Measurements from ENCODE around the gene UBR7. TPM values are rescaled to one million over a fixed set of nuclear protein-coding genes. Genes with fewer than 3 reads are reported as not detected.

The UBR7 gene
- total RNA-seq, 1 experiment from 2014 or later: 73.1 TPM

GRCh38 chr14:93195316-93195999 is 11.6 kb upstream of the UBR7 start:
- no peaks in the 10 kb centered on the region for H3K27me3 ChIP-seq (replicated peaks; ENCODE audit: insufficient read depth, low read depth, low read length, poor library complexity)
- TF ChIP-seq EZH2 (IDR thresholded peaks at IDR 0.05; ENCODE audit: borderline replicate concordance, low read depth, low read length, poor library complexity, severe bottlenecking) (no peak), CTCF (conservative IDR thresholded peaks at IDR 0.05; ENCODE audit: low read depth, low read length) (no peak)
- no peaks in the 10 kb centered on the region for H3K9me3 ChIP-seq (ENCODE audit: low read depth, low read length, poor library complexity, severe bottlenecking)
- H3K27ac ChIP-seq (ENCODE audit: low read depth, low read length, poor library complexity, severe bottlenecking): no peak overlapping the region
- H3K4me3 ChIP-seq (ENCODE audit: low read depth, low read length, poor library complexity, severe bottlenecking): no peak overlapping the region
- intact Hi-C loops (cut with micrococcal nuclease; ENCODE audit: unreplicated experiment): no loop called here
- BruUV-seq (replicated peaks): no TSS peak
- H3K36me3 ChIP-seq (ENCODE audit: insufficient read depth, low read length, poor library complexity, severe bottlenecking): no peaks in the 10 kb centered on the region
- no peaks in the 10 kb centered on the region for H3K4me1 ChIP-seq (ENCODE audit: insufficient read depth, low read length, poor library complexity, severe bottlenecking)
- DNase-seq (ENCODE audit: low spot score): no peak
- ChIA-PET CTCF (no interaction called here), POLR2A (ENCODE audit: low non-redundant PET) (no interaction called here)

GRCh38 chr14:93199031-93199430 is 8.0 kb upstream of the UBR7 start:
- Histone ChIP-seq H3K9me3 (ENCODE audit: low read depth, low read length, poor library complexity, severe bottlenecking) (no peaks in the 10 kb centered on the region), H3K4me3 (ENCODE audit: low read depth, low read length, poor library complexity, severe bottlenecking) (no peak overlapping the region), H3K27me3 (replicated peaks; ENCODE audit: insufficient read depth, low read depth, low read length, poor library complexity) (no peaks in the 10 kb centered on the region), H3K27ac (ENCODE audit: low read depth, low read length, poor library complexity, severe bottlenecking) (no peak overlapping the region), H3K4me1 (ENCODE audit: insufficient read depth, low read length, poor library complexity, severe bottlenecking) (no peaks in the 10 kb centered on the region), H3K36me3 (ENCODE audit: insufficient read depth, low read length, poor library complexity, severe bottlenecking) (no peaks in the 10 kb centered on the region)
- TF ChIP-seq CTCF (conservative IDR thresholded peaks at IDR 0.05; ENCODE audit: low read depth, low read length) (no peak), EZH2 (IDR thresholded peaks at IDR 0.05; ENCODE audit: borderline replicate concordance, low read depth, low read length, poor library complexity, severe bottlenecking) (no peak)
- no peak for DNase-seq (ENCODE audit: low spot score)
- intact Hi-C loops (cut with micrococcal nuclease; ENCODE audit: unreplicated experiment): no loop called here
- CTCF ChIA-PET: no interaction called here
- BruUV-seq (replicated peaks): no TSS peak
- POLR2A ChIA-PET (ENCODE audit: low non-redundant PET): no interaction called here

GRCh38 chr14:93200553-93200952 is 6.5 kb upstream of the UBR7 start:
- H3K27ac ChIP-seq (ENCODE audit: low read depth, low read length, poor library complexity, severe bottlenecking): no peak overlapping the region
- no peaks in the 10 kb centered on the region for H3K27me3 ChIP-seq (replicated peaks; ENCODE audit: insufficient read depth, low read depth, low read length, poor library complexity)
- no peak for DNase-seq (ENCODE audit: low spot score)
- H3K9me3 ChIP-seq (ENCODE audit: low read depth, low read length, poor library complexity, severe bottlenecking): no peaks in the 10 kb centered on the region
- no peaks in the 10 kb centered on the region for H3K36me3 ChIP-seq (ENCODE audit: insufficient read depth, low read length, poor library complexity, severe bottlenecking)
- no peaks in the 10 kb centered on the region for H3K4me1 ChIP-seq (ENCODE audit: insufficient read depth, low read length, poor library complexity, severe bottlenecking)
- BruUV-seq (replicated peaks): no TSS peak
- no peak for TF ChIP-seq CTCF (conservative IDR thresholded peaks at IDR 0.05; ENCODE audit: low read depth, low read length)
- no peak for TF ChIP-seq EZH2 (IDR thresholded peaks at IDR 0.05; ENCODE audit: borderline replicate concordance, low read depth, low read length, poor library complexity, severe bottlenecking)
- ChIA-PET POLR2A (ENCODE audit: low non-redundant PET) (no interaction called here), CTCF (no interaction called here)
- intact Hi-C loops (cut with micrococcal nuclease; ENCODE audit: unreplicated experiment): loop anchor here (10.0 kb wide), 1 partner anchor 334 kb away; no protein-coding TSS in a partner anchor
- no peak overlapping the region for H3K4me3 ChIP-seq (ENCODE audit: low read depth, low read length, poor library complexity, severe bottlenecking)
